HG02642 (cell line): ENCODE data around the gene ACVR1.
A peak's percentile ranks its signal among the peaks of the same experiment; 100 is the strongest.
"Not testable (repeated sequence)": the region's sequence is repeated elsewhere in the genome, so short reads cannot be mapped to it uniquely, and the experiment has no call there.

Experiments
- ATAC-seq: cut with Tn5 transposase; IDR thresholded peaks from one replicate; pipeline ENCODE4 v1.9.1; 2021; ENCODE audit warnings: mild to moderate bottlenecking; ENCODE audit not compliant: unreplicated experiment, poor library complexity

The ACVR1 gene

GRCh38 chr2:157777427-157777826, 98.7 kb downstream of the ACVR1 start:
- no peak for ATAC-seq

GRCh38 chr2:157771234-157771633, 104.9 kb downstream of the ACVR1 start:
- no peak for ATAC-seq

GRCh38 chr2:157769856-157770255, 106.3 kb downstream of the ACVR1 start:
- ATAC-seq, result no peak

- no peak for ATAC-seq
Measured at GRCh38 chr2:157764386-157764785, 111.7 kb downstream of the ACVR1 start.

GRCh38 chr2:157761520-157761919, 114.6 kb downstream of the ACVR1 start:
- ATAC-seq, result no peak

GRCh38 chr2:157760949-157761348, 115.2 kb downstream of the ACVR1 start:
- no peak for ATAC-seq

GRCh38 chr2:157759855-157760254, 116.3 kb downstream of the ACVR1 start:
- ATAC-seq, result no peak

- ATAC-seq, result no peak
Measured at GRCh38 chr2:157758586-157758985, 117.5 kb downstream of the ACVR1 start.

GRCh38 chr2:157757500-157757899, 118.6 kb downstream of the ACVR1 start:
- no peak for ATAC-seq

GRCh38 chr2:157756447-157756846, 119.7 kb downstream of the ACVR1 start:
- not testable (repeated sequence) for ATAC-seq

GRCh38 chr2:157751462-157752058, 124.6 kb downstream of the ACVR1 start:
- peak; percentile 75 for ATAC-seq

GRCh38 chr2:157749684-157750083, 126.4 kb downstream of the ACVR1 start:
- ATAC-seq, result no peak

- no peak for ATAC-seq
Measured at GRCh38 chr2:157748371-157749142, 127.6 kb downstream of the ACVR1 start.

- peak; percentile 51 for ATAC-seq
Measured at GRCh38 chr2:157747695-157748370, 128.3 kb downstream of the ACVR1 start.

GRCh38 chr2:157747280-157747679, 128.8 kb downstream of the ACVR1 start:
- no peak for ATAC-seq

- no peak for ATAC-seq
Measured at GRCh38 chr2:157746234-157746950, 129.7 kb downstream of the ACVR1 start.

- no peak for ATAC-seq
Measured at GRCh38 chr2:157744571-157745076, 131.5 kb downstream of the ACVR1 start.

- ATAC-seq, result peak; percentile 72
Measured at GRCh38 chr2:157743051-157743450, 133.1 kb downstream of the ACVR1 start.

- no peak for ATAC-seq
Measured at GRCh38 chr2:157741819-157742484, 134.2 kb downstream of the ACVR1 start.

- no peak for ATAC-seq
Measured at GRCh38 chr2:157737656-157738055, 138.5 kb downstream of the ACVR1 start.
